ENCODE data around the gene TNFRSF6B.

The TNFRSF6B gene

DNA sequence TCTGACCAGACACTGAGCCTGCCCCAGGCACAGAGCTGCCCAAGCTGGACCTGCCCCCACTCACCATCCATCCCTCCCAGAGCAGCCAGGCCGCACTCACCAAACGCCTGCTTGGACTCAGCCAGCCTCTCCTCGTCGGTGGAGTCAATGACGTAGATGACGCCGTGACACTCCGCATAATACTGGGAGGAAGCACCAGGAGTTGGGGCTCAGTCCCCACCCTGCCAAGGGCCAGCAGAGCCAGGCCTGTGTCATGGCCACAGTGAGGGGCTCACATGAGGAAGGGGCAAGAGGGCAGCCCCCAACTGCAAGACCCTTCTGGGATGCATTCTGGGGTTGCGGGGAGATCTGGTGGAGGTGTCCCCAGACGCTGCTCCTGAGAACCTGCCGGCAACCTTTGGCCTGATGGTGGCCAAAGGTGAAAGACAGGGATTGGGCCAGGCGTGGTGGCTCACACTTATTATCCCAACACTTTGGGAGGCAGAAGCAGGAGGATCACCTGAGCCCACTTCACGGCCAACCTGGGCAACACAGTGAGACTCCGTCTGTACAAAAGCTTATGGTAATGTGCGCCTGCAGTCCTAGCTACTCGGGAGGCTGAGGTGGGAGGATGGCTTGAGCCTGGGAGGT, 5.7 kb downstream of the TNFRSF6B start:
- no peaks in the 10 kb centered on the region for H3K27me3 ChIP-seq
- TF ChIP-seq, protein P1, sequence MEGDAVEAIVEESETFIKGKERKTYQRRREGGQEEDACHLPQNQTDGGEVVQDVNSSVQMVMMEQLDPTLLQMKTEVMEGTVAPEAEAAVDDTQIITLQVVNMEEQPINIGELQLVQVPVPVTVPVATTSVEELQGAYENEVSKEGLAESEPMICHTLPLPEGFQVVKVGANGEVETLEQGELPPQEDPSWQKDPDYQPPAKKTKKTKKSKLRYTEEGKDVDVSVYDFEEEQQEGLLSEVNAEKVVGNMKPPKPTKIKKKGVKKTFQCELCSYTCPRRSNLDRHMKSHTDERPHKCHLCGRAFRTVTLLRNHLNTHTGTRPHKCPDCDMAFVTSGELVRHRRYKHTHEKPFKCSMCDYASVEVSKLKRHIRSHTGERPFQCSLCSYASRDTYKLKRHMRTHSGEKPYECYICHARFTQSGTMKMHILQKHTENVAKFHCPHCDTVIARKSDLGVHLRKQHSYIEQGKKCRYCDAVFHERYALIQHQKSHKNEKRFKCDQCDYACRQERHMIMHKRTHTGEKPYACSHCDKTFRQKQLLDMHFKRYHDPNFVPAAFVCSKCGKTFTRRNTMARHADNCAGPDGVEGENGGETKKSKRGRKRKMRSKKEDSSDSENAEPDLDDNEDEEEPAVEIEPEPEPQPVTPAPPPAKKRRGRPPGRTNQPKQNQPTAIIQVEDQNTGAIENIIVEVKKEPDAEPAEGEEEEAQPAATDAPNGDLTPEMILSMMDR (IDR thresholded peaks at IDR 0.05; ENCODE audit: low read depth, low read length), result no peak
- H3K4me1 ChIP-seq, result peaks cover 38% of the 10 kb centered on the region
- peak; percentile 30 for DNase-seq
- H3K9me3 ChIP-seq, result no peaks in the 10 kb centered on the region
- peaks cover 25% of the 10 kb centered on the region for H3K36me3 ChIP-seq
- H3K4me3 ChIP-seq (ENCODE audit: low read depth, low read length), result no peak overlapping the region

DNA sequence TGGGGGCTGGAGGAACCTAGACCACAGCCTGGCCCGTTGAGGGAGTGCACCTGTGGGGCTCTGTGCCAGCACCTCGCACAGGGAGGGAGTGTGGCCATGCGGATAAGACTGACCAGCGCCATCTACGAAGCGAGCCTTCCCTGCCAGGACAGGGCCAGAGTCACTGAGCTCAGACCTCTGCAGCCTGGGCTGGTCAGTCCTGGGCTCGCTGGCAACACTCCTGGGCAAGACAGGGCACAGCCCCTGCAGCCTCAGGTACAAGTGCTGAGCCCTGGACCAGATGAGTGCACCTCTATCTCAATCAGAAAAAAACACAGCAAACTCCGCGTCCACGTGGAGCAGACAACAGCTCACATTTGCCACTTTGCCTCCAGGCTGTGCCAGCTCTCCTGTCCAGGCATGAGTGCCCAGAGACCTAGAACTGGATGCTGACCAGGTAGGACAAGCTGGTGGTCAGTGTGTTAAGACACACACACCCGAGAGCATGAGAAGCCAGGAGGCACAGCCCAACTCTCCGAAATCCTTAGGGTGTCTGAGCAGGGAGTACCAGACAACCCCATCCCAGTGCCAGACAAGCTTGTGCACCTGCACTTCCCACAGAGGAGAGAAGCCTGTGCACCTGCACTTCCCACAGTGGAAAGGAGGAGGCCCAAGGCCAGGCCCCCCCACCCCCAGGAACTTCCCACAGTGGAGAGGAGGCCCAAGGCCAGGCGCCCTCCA, 6.5 kb downstream of the TNFRSF6B start:
- peak; percentile 17 for DNase-seq
- H3K36me3 ChIP-seq, result peaks cover 25% of the 10 kb centered on the region
- TF ChIP-seq, protein P1 (IDR thresholded peaks at IDR 0.05; ENCODE audit: low read depth, low read length), result no peak

DNA sequence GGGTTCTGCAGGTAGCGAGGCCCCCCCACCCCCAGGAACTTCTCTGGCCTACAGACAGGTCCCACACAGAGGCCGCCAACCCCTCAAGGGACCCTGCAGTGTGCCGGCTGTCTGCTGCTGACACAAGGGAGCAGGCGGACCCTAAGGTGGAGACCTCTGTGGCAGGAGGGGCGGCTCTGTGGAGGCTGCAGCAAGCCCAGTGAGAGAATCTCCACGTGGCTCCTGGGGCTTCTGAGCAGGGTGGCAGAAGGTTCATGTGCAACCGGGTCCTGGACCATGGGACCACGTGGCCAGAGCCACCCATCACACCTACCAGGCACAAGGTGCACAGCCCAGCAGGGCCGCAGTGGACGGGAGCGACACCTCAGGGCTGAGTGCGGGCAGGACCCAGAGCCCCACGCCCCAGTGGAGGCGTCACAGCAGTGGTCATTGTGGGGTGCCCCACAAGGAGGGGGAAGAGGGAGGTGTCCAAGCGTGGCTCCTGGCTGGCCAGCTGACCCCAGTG, 7.1 kb downstream of the TNFRSF6B start:
- H3K4me3 ChIP-seq (ENCODE audit: low read depth, low read length), result no peak overlapping the region
- H3K36me3 ChIP-seq, result peaks cover 25% of the 10 kb centered on the region
- H3K9me3 ChIP-seq, result no peaks in the 10 kb centered on the region
- H3K27me3 ChIP-seq, result no peaks in the 10 kb centered on the region
- TF ChIP-seq, protein P1 (IDR thresholded peaks at IDR 0.05; ENCODE audit: low read depth, low read length), result no peak
- peaks cover 24% of the 10 kb centered on the region for H3K4me1 ChIP-seq
- DNase-seq, result peak; percentile 10

More for the DNA sequence above, 6.5 kb downstream of the TNFRSF6B start:
- no peak overlapping the region for H3K4me3 ChIP-seq (ENCODE audit: low read depth, low read length)
- H3K4me1 ChIP-seq, result peaks cover 30% of the 10 kb centered on the region
- H3K27me3 ChIP-seq, result no peaks in the 10 kb centered on the region
- H3K9me3 ChIP-seq, result no peaks in the 10 kb centered on the region

DNA sequence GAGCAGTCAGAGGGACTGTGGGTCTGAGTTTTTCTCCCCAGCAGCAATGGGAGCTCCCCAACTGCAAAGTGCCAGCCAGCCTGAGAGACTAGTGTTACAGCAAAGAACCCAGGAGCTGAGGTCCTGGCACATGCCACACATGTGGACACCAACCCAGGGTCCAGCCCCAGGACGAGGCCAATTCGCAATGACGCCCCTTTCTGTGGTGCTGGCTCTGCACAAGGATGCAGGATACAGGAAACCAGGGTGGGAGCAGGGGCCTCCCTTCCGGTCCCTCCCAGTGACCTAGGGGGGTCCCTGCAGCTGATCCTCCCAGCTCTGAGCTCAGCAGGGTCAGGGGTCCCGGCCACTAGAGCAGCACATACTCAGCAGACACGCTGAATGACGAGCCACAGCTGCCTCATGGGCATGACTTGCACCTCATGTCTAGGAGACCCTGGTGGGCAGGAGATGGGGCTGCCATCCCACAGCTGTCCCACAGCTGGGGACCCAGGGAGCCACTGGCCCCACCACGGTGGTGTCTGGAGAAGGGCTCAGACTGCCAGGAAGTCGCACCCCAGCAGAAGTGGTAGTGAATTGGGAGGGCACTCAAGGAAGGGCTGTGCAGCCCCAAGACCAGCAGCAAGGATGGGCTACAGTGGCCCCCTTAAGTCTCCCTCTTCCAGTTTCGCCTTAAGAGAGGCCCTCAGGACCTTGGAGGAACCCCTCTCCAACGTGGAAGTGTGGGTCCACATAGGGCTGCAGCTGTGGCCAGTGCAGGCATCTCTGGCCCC, 7.7 kb downstream of the TNFRSF6B start:
- peak; percentile 10 for DNase-seq
- peaks cover 32% of the 10 kb centered on the region for H3K36me3 ChIP-seq
- no peak overlapping the region for H3K4me3 ChIP-seq (ENCODE audit: low read depth, low read length)
- TF ChIP-seq, protein P1 (IDR thresholded peaks at IDR 0.05; ENCODE audit: low read depth, low read length), result no peak
- no peaks in the 10 kb centered on the region for H3K27me3 ChIP-seq
- no peaks in the 10 kb centered on the region for H3K9me3 ChIP-seq
- H3K4me1 ChIP-seq, result peaks cover 18% of the 10 kb centered on the region

DNA sequence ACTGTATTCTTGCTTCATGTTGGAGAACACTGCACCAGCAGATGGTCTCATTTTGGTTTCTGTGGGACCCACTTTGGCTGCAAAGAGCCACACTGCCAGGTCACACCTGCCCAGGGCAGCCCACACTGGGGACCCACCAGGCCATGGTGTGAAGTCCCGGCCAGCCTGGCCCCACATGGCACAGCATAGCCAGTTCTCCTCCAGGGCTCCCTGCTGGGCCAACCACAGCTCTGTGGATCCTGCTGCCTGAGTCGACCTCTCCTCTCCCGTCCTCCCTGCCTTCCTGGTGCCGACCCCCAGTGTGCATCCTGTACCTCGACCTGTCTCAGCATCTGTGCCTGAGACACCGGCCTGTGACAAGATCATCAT, 8.3 kb downstream of the TNFRSF6B start:
- TF ChIP-seq, protein P1 (IDR thresholded peaks at IDR 0.05; ENCODE audit: low read depth, low read length), result no peak
- Histone ChIP-seq H3K27me3 (no peaks in the 10 kb centered on the region), H3K4me3 (ENCODE audit: low read depth, low read length) (no peak overlapping the region), H3K4me1 (peaks cover 12% of the 10 kb centered on the region), H3K9me3 (no peaks in the 10 kb centered on the region), H3K36me3 (peaks cover 33% of the 10 kb centered on the region)
- no peak for DNase-seq

All from BE2C (cell line).